ENCODE results near the gene CUTA.
A peak's percentile ranks its signal among the peaks of the same experiment; 100 is the strongest.

CUTA gene

GRCh38 chr6:33390767-33391277 is 27.1 kb downstream of the CUTA start (continued):
- TF ChIP-seq, protein P1, sequence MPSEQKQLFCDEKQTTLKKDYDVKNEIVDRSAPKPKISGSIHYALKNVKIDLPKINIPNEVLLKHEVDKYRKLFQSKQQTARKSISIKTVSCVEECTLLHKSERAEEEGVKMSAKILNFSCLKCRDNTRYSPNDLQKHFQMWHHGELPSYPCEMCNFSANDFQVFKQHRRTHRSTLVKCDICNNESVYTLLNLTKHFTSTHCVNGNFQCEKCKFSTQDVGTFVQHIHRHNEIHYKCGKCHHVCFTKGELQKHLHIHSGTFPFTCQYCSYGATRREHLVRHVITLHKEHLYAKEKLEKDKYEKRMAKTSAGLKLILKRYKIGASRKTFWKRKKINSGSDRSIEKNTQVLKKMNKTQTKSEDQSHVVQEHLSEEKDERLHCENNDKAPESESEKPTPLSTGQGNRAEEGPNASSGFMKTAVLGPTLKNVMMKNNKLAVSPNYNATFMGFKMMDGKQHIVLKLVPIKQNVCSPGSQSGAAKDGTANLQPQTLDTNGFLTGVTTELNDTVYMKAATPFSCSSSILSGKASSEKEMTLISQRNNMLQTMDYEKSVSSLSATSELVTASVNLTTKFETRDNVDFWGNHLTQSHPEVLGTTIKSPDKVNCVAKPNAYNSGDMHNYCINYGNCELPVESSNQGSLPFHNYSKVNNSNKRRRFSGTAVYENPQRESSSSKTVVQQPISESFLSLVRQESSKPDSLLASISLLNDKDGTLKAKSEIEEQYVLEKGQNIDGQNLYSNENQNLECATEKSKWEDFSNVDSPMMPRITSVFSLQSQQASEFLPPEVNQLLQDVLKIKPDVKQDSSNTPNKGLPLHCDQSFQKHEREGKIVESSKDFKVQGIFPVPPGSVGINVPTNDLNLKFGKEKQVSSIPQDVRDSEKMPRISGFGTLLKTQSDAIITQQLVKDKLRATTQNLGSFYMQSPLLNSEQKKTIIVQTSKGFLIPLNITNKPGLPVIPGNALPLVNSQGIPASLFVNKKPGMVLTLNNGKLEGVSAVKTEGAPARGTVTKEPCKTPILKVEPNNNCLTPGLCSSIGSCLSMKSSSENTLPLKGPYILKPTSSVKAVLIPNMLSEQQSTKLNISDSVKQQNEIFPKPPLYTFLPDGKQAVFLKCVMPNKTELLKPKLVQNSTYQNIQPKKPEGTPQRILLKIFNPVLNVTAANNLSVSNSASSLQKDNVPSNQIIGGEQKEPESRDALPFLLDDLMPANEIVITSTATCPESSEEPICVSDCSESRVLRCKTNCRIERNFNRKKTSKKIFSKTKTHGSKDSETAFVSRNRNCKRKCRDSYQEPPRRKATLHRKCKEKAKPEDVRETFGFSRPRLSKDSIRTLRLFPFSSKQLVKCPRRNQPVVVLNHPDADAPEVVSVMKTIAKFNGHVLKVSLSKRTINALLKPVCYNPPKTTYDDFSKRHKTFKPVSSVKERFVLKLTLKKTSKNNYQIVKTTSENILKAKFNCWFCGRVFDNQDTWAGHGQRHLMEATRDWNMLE (tag by site-specific recombination; conservative IDR thresholded peaks at IDR 0.05; ENCODE audit: low read depth), result peak; percentile 68; the same call in 1 of the 2 replicates
- TF ChIP-seq ZNF18 (tag by site-specific recombination; IDR thresholded peaks at IDR 0.05) (peak; percentile 17; the same call in 1 of the 2 replicates), ZNF354C (tag by site-specific recombination; IDR thresholded peaks at IDR 0.05; ENCODE audit: borderline replicate concordance, low read depth) (no peak), PRDM4 (tag by site-specific recombination; IDR thresholded peaks at IDR 0.05) (no peak)

- no peak overlapping the region for H3K4me3 ChIP-seq (ENCODE audit: low read depth, low read length)
- peaks cover 0 to 13% of the 10 kb centered on the region in 2 experiments; a peak in 2 of 3 replicates for H3K36me3 ChIP-seq (ENCODE audit: control insufficient read depth in 2 of 2, insufficient read depth in 1 of 2, low read length in 2 of 2)
- ChIA-PET POLR2A (interaction anchor here (0.6 kb wide), 1 partner anchor 172 kb away, joined by 3 read pairs; no protein-coding TSS in a partner anchor), CTCF (interaction anchor here (0.6 to 1.6 kb wide), 27 partner anchors 11 to 191 kb away, joined by 3 to 21 read pairs (median 6); partner anchors contain the start of genes B3GALT4 and ZBTB22)
- no peak overlapping the region for H3K27ac ChIP-seq (ENCODE audit: extremely low read depth, low read depth, low read length)
- TF ChIP-seq ZNF624 (tag by site-specific recombination; IDR thresholded peaks at IDR 0.05), result no peak
- no peak for TF ChIP-seq ZNF223 (tag by site-specific recombination; IDR thresholded peaks at IDR 0.05)
- no peak for TF ChIP-seq ZFP69B (tag by site-specific recombination; IDR thresholded peaks at IDR 0.05)
- no peaks in the 10 kb centered on the region for H3K9me3 ChIP-seq (ENCODE audit: control insufficient read depth, insufficient read depth, low read depth, low read length)
- peaks cover 10% of the 10 kb centered on the region for H3K4me1 ChIP-seq (ENCODE audit: control insufficient read depth, insufficient read depth, low read length)
These were observed 27.7 kb downstream of the CUTA start for GRCh38 chr6:33390173-33390572.

DNA sequence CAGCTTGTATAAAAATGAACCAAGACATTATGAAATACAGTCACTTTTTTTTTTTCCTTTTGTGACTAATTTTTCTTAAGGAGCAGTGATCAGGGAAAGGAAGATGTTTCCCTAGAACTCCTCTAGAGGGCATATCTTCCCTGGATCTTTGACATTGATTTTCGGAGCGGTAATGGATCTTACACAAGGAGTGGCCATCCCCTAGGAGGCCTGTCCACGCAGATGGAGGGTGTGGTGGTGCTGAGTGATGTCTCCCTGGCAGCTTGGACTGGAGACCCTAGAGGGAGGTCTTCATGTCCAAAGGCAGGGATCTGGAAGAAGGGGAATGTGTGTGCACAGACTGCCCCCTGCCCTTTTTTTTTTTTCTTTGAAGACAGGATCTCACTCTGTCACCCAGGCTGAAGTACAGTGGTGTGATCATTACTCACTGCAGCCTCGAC is 33.3 kb downstream of the CUTA start:
- ChIA-PET POLR2A (no interaction called here), CTCF (interaction anchor here (0.6 to 1.5 kb wide), 13 partner anchors 10 to 306 kb away, joined by 3 to 7 read pairs (median 4); no protein-coding TSS in a partner anchor)
- H3K27ac ChIP-seq (ENCODE audit: extremely low read depth, low read depth, low read length), result no peak overlapping the region

More for the DNA sequence above, 33.3 kb downstream of the CUTA start:
- no peaks in the 10 kb centered on the region for H3K36me3 ChIP-seq (ENCODE audit: control insufficient read depth in 2 of 2, insufficient read depth in 1 of 2, low read length in 2 of 2)
- peak; percentile 23; the same call in 1 of the 2 replicates for TF ChIP-seq PRDM1 (tag by site-specific recombination; IDR thresholded peaks at IDR 0.05)
- no peak for TF ChIP-seq ZNF148 (tag by site-specific recombination; IDR thresholded peaks at IDR 0.05; ENCODE audit: borderline replicate concordance)
- peak; percentile 51; the same call in 1 of the 2 replicates for TF ChIP-seq CTCF (tag by site-specific recombination; IDR thresholded peaks at IDR 0.05)
- no peak for TF ChIP-seq ZBTB48 (tag by site-specific recombination; IDR thresholded peaks at IDR 0.05)
- H3K4me3 ChIP-seq (ENCODE audit: low read depth, low read length), result no peak overlapping the region
- H3K4me1 ChIP-seq (ENCODE audit: control insufficient read depth, insufficient read depth, low read length), result no peaks in the 10 kb centered on the region
- no peaks in the 10 kb centered on the region for H3K9me3 ChIP-seq (ENCODE audit: control insufficient read depth, insufficient read depth, low read depth, low read length)

Data from HEK293 (cell line).